Coronary artery (tissue), 2 donors: ENCODE results near the gene SLC7A1.

ENCODE experiments used
- DNase-seq: peaks from one replicate; pipeline ENCODE4 v3.0.0-alpha.2; 2017; ENCODE audit warnings: low spot score
- H3K27ac ChIP-seq, 2 donors: fragments of 200-600 bp; sonication (generic); one replicate each; pipeline ENCODE4 v1.5.1; 2016 to 2019
- H3K4me3 ChIP-seq: fragments of 200-600 bp; sonication (generic); 2 replicates; pipeline ENCODE4 v1.5.1; 2016; ENCODE audit warnings: mild to moderate bottlenecking, moderate library complexity
- CTCF ChIP-seq: fragments of 200-600 bp; sonication (generic); IDR thresholded peaks from one replicate; pipeline ENCODE4 v1.5.1; 2019; ENCODE audit warnings: antibody characterized with exemption

Gene SLC7A1

GRCh38 chr13:29508130-29508875 lies 87.2 kb downstream of the SLC7A1 start:
- TF ChIP-seq CTCF: peak; percentile 96
- peak; percentile 86 for DNase-seq
- H3K4me3 ChIP-seq: no peak overlapping the region
- no peak overlapping the region for H3K27ac ChIP-seq

GRCh38 chr13:29507356-29507755 lies 88.1 kb downstream of the SLC7A1 start:
- DNase-seq: no peak
- TF ChIP-seq CTCF: no peak
- Histone ChIP-seq H3K4me3 (no peak overlapping the region), H3K27ac (no peak overlapping the region)

- no peak overlapping the region for H3K4me3 ChIP-seq
- H3K27ac ChIP-seq: no peak overlapping the region
- DNase-seq: no peak
- TF ChIP-seq CTCF: no peak
Observed at GRCh38 chr13:29505950-29506349, 89.5 kb downstream of the SLC7A1 start.

- Histone ChIP-seq H3K4me3 (no peak overlapping the region), H3K27ac (no peak overlapping the region)
- no peak for DNase-seq
- no peak for TF ChIP-seq CTCF
Observed at GRCh38 chr13:29505511-29505910, 90.0 kb downstream of the SLC7A1 start.

- Histone ChIP-seq H3K4me3 (no peak overlapping the region), H3K27ac (no peak overlapping the region)
- no peak for TF ChIP-seq CTCF
- DNase-seq: no peak
Observed at GRCh38 chr13:29504691-29505090, 90.8 kb downstream of the SLC7A1 start.

GRCh38 chr13:29503041-29503837 lies 92.2 kb downstream of the SLC7A1 start:
- peak overlapping the region; percentile 30 for H3K4me3 ChIP-seq
- no peak overlapping the region for H3K27ac ChIP-seq
- no peak for TF ChIP-seq CTCF
- no peak for DNase-seq
